ENCODE data around the gene ZNF853.

GRCh38 chr7:6647541-6647940 is 32.1 kb downstream of the ZNF853 start:
- no peak for TF ChIP-seq CTCF (IDR thresholded peaks at IDR 0.05; ENCODE audit: poor library complexity)
- no peak for TF ChIP-seq EZH2phosphoT487 (IDR thresholded peaks at IDR 0.05; ENCODE audit: low read depth, severe bottlenecking, unreplicated experiment)

Measured in hepatocyte (in vitro differentiated cells).